NCI-H524 treated with DMSO at 0.1 percent for 48 hours (cell line): ENCODE data around the gene DCHS2.

Source experiments
- DNase-seq: peaks from one replicate; lab custom pipeline; 2025; lab: John Stamatoyannopoulos, UW

The DCHS2 gene

DNA sequence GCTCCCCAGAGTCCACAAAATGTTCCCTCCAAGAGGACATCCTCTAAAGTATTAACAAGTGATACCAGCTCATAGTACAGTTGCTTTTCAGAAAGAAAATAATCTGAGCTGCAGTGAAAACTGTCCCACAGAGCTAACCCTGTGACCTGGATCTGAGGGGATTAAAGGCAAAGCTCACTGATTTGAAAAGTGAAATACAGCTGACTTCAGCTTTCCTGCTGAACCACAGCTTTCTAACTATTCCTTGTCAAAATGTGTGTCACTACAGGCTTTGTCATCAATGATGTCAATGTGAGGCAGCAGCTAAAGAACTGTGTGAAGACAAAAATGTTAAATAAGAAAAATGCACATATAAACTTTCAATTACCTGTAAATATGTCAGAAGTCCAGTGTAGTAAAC lies 36.9 kb downstream of the DCHS2 start:
- DNase-seq = no peak

DNA sequence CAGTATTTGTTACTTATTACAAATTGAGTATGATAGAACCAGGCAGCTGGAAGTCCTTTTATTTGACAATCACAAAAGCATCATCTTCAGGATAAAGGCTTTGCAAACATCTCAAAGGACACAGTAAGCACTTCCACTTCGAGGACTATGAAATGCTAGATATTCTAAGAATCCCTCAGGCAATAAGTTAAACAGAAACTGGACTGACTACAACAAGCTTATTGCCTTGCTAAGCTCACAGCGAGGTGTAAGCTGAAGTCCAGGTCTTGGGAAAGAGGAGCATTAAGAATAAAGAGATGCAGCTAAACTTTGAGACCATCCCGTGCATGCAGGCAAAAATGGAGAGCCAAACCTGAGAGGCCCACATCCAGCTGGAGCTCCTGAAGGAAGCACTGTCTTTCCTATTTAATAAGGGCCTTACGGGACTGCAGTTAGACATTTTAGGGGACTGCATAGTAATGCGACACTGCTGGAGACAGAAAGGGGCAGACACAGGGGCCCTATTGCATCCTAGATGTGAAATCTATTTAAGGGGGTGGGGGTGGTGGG lies 38.7 kb downstream of the DCHS2 start:
- DNase-seq = no peak

DNA sequence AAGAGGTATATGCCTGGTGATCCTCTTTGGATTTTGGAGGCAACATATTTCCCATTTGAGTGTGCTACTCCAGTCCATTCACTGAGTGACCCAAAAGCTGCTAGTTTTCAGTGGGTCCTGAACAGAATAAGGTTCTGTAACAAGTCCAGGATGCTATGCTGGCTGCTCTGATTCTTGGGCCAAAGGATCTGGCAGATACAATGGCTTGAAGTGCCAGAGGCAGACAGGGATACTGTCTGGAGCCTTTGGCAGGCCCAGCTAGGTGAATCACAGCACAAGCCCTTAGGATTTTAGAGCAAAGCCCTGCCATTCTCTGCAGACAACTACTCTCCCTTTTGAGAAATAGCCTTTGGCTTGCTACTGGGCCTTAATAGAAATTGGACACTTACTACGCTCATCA lies 40.6 kb downstream of the DCHS2 start:
- DNase-seq = no peak

DNA sequence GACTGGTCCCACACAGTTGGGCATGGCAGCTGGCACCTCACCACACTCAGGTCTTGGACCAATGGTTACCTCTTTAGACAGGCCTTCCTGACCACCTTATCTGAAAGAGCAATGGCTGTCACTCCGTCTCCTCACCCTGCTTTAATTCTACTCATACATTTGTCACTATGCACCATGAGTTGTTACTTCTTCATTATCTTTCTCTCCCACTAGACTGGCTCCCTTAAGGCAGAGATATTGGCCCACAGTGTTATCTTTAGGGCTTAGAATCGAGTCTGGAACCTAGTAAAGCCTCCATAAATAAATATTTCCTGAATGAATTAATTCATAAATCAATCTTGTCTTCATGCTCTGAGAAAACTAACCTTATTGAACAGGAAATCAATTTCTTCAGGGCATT lies 46.6 kb downstream of the DCHS2 start:
- DNase-seq = no peak

DNA sequence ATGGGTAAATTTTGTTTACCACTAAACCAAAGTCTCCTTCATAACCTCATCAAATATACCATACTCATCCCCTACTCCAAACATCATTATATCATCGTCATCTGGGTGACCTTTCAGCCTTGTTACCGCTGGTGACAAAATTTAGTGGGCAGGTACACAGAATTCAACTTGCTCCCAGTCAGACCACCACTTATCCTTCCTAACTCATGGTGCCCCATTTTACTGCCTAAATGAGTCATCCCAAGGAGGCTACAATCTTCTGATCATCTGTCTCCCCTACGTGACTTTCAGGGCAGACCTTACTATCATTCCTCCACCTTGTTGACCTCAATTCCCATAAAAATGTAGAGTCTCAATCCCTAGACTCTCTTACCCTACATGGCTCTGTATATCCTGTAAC lies 49.6 kb downstream of the DCHS2 start:
- DNase-seq = no peak

DNA sequence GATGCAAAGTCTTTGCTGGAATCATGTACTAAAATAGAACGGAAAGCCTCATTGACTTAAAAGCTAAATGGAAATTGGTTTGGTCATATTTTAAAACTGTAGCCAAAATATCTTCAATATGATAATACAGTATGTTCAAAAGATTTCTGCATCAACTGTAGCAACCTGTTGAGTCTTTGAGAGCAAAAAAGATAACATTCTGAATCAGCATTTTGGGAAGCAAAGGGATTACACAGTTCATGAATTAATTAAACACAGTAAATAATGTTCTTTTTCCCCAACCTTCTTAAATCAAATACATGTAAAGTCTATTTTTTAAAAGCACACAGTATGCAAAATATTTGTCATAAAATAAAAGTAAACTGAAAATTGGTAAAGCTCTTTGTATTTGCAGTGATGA lies 50.5 kb downstream of the DCHS2 start:
- DNase-seq = no peak

DNA sequence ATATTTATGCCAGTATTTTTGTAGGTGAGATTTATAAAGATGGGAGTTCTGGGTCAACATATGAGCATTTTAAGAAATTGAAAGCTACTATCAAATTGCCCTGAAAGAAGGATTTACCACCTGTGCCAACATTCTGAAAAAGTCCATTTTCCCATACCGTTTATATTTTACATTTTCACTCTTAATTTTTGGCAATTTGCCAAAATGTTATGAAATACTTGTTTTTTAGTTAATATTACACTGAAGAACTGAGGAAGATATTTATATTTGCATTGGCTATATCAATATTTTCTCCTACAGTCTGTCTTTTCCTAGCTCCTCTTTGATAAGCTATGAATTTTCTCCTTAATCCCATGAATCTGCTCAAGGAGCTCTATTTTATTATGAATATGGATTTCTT lies 52.4 kb downstream of the DCHS2 start:
- no peak for DNase-seq

DNA sequence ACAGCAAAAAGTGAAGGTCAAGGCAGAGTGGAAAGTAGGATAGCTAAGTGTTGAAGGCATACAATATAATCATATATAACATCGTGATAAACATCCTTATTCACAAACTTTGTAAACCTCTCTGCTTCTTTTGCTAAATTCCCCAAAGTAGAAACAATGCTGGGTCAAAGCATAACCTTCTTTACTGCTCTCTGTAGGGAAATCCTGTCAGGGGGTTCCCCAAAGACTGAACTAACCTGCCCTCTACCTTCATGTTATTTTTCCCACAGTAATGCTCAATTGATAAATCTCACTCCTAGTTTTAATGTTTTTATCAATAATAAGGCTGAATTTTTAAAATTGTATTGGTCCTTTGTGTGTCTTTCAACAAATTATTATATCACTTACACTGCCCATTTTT lies 55.7 kb downstream of the DCHS2 start:
- DNase-seq = no peak

DNA sequence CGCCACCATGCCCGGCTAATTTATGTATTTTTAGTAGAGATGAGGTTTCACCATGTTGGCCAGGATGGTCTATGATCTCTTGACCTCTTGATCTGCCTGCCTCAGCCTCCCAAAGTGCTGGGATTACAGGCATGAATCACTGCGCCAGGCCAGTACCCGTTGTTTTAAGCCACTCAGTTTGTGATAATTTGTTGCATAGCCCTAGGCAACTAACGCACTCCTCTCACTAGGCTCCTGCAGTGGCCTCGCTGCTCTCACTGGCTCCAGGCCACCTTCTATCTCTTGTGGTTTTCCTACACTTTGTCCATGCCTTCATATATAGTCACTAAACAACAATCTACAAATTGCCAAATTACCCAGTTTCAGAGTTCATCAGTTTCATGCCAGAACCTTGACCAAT lies 58.1 kb downstream of the DCHS2 start:
- DNase-seq = no peak

DNA sequence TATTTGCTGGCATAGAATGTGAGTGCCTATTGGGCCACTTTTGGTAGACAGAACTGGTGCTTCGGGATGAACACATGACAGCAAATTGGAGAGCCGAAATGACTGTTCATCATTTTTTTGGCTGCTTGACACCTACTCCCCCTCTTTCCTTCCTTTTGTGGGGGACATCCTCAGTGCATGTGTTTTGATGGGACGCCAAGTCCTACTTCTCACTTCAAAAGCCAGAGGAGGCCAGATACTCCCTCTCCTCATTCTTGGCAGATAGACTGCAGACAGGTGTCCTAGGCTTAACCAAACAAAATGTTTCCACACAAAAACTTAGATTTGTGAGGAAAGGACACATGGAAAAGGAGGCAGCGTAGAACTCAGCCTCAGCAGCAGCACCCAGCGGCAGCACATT lies 62.4 kb downstream of the DCHS2 start:
- no peak for DNase-seq

DNA sequence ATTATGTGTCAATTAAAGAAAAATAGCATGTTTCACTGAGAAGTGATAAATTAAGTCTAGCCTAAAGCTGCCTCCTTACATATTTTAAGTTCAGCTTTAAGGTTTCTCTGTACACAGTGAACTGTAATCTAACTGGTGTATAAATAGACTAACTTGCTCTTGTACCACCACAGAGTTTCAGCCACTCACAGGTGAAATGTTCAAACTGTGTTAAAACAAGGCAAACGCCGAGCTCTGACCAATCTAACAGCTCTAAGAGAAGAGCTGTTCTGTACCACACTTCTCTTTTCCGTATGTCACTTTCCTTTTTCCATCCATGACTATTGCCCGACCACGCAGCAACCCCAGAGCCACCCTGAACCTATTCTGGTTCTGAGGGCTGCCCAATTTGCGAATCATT lies 64.5 kb downstream of the DCHS2 start:
- DNase-seq = no peak

DNA sequence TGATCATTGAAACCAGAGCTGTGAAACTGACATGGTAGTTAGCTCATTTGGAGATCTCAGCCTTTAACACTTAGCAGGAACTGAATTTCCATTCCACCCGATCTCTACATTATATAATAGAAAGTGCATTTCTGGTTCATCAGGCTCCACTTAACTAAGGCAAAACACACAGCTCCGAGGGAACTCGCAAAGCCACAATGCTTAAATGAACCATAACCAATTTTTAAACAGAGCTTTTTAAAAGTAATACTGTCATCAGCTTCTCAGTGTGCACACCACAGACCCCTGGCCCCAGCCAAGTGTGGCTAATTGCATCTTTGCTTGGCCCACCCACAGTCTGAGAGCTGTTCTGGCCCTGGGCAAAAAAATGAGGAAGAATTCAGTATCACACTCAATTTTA lies 66.1 kb downstream of the DCHS2 start:
- no peak for DNase-seq

DNA sequence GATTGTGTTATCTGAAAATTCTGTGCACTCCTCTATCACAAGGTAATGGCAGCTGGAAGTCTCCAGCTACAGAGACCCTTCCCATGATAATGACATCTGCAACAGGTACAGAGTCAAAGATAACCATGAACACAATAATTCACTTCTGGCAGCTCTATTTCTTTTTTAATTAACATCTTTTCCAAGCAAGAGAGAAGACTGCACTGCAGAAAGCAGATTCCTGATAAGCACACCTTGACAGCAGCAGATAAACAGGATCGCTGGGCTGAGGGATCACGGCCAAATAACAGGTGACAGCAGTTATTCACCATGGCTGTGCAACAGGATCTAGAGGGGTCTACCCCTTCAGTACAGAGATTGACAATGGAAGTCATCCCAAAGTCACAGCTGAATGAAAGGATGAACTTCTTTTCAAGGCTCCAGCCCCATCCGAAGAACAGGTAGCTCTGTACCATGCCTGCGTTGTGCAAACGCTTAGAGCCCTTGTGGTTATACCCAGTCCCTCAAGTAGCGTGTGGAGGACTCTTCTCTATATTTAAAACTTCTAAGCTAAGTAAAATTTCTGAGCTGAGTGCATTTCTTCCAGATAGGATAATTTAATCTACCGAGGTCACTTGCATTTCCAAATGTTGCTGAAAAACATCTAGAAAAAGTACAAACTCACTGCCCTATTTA lies 66.7 kb downstream of the DCHS2 start:
- no peak for DNase-seq

DNA sequence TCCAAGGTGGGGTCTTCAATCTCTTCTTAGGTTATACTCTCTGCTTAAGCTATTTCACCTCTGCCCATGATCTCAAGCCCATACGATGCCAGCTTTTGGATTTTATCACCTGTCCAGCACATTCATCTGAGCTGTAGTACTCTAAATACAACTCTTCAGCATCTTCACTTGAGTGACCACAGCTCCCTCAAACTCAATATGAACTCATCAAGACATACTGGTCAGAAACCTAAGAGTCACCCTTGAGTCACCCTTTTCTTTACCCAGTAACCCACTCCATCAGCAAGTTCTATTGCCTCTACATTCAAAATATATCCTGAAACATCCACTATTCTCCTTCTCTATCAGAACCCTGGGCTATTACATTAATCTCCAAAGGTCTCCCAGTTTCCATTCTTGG lies 69.4 kb downstream of the DCHS2 start:
- DNase-seq = no peak

DNA sequence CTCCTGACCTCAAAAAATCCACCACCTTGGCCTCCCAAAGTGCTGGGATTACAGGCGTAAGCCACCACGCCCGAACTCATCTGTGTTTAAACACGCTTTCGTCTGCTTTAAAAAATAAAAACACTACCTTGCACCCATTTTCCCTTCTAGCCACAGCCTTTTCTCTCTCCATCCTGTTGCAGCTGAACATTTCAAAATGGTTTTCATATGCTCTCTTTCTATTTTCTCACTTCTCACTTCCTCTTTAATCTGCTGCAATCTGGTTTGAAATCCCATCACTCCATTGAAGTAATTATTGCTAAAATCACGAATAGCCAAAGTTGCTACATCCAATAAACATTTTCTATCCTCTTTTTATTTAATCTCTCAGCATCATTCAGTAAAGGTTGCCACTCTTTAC lies 70.0 kb downstream of the DCHS2 start:
- no peak for DNase-seq

DNA sequence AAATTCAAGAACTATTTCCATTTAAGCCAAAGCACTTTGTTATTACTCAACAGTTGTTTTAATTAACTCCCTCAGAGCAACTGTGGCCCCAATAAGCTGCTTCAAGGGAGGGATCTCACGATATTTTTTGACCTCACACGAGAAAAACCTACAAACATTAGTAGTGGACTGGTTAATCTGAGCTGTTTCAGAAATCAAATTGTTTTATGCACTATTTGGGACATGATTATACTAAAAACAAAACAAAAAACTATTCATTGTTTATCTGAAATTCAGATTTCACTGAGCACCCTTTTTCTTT lies 74.3 kb downstream of the DCHS2 start:
- DNase-seq = no peak

DNA sequence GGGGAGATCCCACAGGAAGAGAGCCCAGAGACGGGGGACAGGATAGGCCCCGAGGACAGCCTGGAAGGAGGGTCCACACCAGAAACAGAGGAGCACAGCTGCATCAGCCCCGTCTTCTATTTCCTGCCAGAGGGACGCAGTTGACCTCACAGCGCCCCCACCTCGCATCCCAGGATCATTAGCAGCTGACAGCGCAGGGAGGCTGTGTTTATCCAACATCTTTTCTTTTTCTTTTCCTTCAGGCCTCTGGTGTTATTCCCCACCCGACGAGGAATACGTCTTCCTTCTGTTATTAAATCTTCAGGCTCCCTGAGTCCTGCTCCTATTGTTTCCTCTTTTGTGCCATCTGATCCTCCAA lies 75.4 kb downstream of the DCHS2 start:
- DNase-seq = no peak

DNA sequence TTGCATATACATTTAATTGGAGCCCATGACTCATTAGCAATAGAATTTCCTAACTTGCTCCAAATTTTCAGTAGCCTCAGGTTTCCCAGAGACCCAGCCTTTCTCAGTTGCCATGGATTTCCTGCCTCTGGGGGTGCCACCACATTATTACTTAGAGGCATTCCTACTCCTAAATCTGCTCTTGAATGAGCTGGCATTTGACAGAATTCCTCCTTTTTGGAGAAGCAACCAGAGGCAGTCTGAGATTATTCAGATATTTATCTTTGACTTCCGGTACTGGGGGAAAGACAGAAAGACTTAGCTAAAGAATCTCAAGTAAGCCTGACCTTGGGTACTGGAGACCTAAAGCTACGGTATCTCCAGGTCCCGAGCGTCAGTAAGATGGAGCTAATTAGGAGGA lies 76.3 kb downstream of the DCHS2 start:
- no peak for DNase-seq

DNA sequence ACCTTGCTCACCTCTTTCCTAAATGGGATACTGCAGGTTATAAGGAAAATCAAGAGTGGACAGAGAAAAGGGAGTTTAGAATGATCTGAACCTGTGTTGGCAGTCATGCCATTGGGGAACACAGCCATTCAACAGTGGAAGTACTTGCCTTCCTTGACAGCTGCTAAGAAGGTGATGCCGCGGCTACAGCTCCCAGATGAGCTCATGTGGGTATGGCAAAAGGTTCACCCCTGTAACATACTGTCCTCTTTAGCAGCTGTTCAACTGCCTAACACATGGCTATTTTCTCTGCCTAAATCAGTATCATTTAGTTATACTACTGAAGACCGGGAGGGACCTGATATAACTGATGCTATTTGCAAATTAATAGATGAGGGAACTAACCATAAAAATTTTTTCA lies 76.8 kb downstream of the DCHS2 start:
- DNase-seq = no peak

DNA sequence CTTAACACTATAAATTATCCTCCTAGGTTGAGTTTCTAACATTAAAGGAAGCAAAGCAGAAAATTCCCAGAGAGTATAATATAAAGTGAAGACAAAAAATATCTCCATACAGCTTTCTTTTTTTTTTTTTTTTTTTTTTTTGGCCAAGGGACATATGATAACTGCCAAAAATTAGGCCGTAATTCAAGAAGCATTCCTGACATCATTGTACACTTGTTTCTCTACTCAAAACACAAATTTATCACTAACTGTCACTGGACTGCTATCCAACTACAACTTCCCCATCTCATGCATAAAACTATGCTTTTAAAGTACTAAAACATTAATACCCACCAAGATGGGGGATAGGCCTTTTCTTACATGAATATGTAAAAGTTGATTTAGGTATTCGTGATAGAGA lies 77.2 kb downstream of the DCHS2 start:
- DNase-seq = no peak

DNA sequence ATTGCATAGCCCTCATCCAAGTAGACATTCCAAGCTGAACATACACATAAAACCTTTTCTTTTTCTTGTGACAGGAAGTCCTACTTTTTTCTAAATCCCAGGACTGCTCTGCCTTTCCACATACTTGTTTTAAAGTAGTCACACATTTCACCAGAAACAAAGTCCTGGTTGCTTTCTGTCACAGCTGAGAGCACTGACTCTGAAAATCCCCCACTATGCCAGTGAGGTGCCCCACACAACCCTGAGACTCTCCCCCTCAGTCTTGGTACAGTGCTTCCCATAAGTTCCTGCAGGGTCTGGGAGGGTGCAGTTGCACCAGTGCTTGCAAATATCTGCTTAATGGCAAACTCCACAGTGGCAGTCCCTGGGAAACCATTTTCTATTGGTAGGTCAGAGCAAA lies 84.2 kb downstream of the DCHS2 start:
- DNase-seq = no peak

DNA sequence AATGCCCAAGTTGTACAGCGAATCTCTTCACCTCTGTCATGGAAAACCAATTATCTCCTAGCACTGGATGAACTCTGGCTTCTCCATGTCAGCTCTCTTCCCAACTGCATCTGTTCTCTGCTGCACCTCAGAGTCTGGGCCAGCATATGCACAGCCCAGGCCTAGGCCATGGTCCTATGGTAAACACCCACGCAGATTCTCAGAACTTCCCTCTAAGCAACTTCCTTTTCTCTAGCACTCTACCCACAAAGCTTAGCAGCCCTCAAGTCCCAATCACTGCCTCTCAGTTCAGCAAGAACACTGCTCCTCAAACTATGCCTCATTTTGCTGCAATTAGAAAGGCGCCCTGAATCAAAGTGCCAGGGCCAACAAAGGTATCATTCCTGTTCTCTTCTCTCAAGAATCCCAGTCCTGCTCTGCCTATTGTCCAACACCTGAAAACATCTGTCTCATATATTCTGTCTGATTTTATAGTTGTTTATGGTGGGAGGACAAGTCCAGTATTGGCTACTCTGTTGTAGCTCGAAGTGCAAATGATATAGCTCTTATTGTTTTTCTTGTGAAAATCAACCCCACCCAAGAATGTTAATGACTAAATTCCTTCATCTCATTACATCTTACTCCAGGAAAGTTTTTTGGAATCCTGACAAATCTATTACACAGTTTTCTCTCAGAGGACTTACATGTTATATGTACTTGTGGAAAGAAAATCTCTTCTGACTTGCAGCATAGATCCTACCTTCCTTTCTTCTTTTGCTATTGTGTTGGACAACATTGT lies 85.4 kb downstream of the DCHS2 start:
- no peak for DNase-seq

DNA sequence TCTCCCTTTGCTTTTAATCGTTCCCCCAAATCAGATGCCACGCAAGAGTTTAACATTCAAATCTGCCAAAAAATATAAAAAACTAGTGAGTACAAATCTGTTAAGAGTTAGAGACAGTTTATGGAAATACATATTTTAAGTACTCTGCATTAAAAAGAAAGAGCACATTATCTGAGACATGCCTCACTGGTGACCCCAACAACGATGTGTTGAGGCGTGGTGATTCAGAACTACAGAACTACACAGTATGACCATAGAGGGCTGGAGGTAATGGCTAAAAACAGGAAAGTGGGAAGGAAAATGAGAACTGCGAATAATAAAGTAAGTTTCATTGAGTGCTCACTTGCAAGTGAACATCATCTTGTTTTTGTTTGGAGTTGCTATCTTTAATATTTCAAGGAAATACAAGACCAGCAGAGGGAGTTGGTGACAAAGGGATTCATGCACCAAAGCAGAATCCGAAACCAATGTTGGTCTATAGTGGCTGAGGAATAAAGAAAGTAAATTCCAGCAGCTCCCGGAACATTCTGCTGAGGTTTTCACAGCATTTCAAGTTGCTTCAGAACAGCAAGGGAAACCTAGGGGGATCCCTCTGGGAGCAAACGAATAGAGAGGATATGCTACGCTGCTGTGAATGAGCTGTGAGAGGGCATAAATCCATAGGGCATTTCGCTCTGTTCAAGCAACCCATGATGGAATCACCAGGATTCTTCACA lies 92.2 kb downstream of the DCHS2 start:
- no peak for DNase-seq
